H9 (cell line): Measurements from ENCODE around the gene PACSIN2. TPM values are rescaled to one million over a fixed set of nuclear protein-coding genes. Genes with fewer than 3 reads are reported as not detected.

ENCODE experiments used
- DNase-seq: peaks from one replicate; pipeline ENCODE4 v3.0.0-alpha.2; 2017
- H2AFZ ChIP-seq: one replicate; pipeline ENCODE4 v1.6.1; 2013; ENCODE audit warnings: mild to moderate bottlenecking, low read length, control low read depth, moderate library complexity
- H2AK5ac ChIP-seq: 2 replicates; pipeline ENCODE4 v1.6.1; 2013; ENCODE audit warnings: low read length, control low read depth, mixed read lengths; ENCODE audit not compliant: insufficient read length
- H2BK120ac ChIP-seq: one replicate; pipeline ENCODE4 v1.6.1; 2013; ENCODE audit warnings: low read depth, mild to moderate bottlenecking, low read length, control low read depth, inconsistent platforms; ENCODE audit not compliant: poor library complexity, severe bottlenecking
- H2BK12ac ChIP-seq: 2 replicates; pipeline ENCODE4 v1.6.1; 2013; ENCODE audit warnings: low read length, control low read depth, mixed read lengths, low read depth; ENCODE audit not compliant: insufficient read length
- H2BK15ac ChIP-seq: 2 replicates; pipeline ENCODE4 v1.6.1; 2013; ENCODE audit warnings: low read depth, low read length, control low read depth
- H2BK20ac ChIP-seq: one replicate; pipeline ENCODE4 v1.6.1; 2013; ENCODE audit warnings: low read depth, mild to moderate bottlenecking, low read length, control low read depth, inconsistent platforms; ENCODE audit not compliant: poor library complexity, severe bottlenecking
- H2BK5ac ChIP-seq: 2 replicates; pipeline ENCODE4 v1.6.1; 2013; ENCODE audit warnings: low read length, control low read depth, mixed read lengths; ENCODE audit not compliant: insufficient read length
- H3K14ac ChIP-seq: 2 replicates; pipeline ENCODE4 v1.6.1; 2013; ENCODE audit warnings: low read length, control low read depth; ENCODE audit not compliant: insufficient read depth
- H3K18ac ChIP-seq: 2 replicates; pipeline ENCODE4 v1.6.1; 2013; ENCODE audit warnings: low read depth, mild to moderate bottlenecking, mixed read lengths, low read length, control low read depth; ENCODE audit not compliant: insufficient read length
- H3K23ac ChIP-seq: 2 replicates; pipeline ENCODE4 v1.6.1; 2013; ENCODE audit warnings: low read length, control low read depth, mixed read lengths, low read depth; ENCODE audit not compliant: insufficient read length
- H3K23me2 ChIP-seq: 2 replicates; pipeline ENCODE4 v1.6.1; 2013; ENCODE audit warnings: low read depth, mild to moderate bottlenecking, mixed read lengths, low read length, control low read depth; ENCODE audit not compliant: insufficient read length, poor library complexity, severe bottlenecking
- H3K27ac ChIP-seq: 2 replicates; pipeline ENCODE4 v1.5.1; 2013; ENCODE audit warnings: low read length, control low read depth, mixed read lengths, low read depth; ENCODE audit not compliant: insufficient read length
- H3K27me3 ChIP-seq: 2 replicates; pipeline ENCODE4 v1.6.1; 2013; ENCODE audit warnings: low read length, control low read depth, inconsistent platforms; ENCODE audit not compliant: insufficient read depth
- H3K4ac ChIP-seq: 2 replicates; pipeline ENCODE4 v1.6.1; 2013; ENCODE audit warnings: low read depth, mild to moderate bottlenecking, control low read depth, inconsistent platforms, low read length, moderate library complexity
- H3K4me1 ChIP-seq: 2 replicates; pipeline ENCODE4 v1.6.1; 2013; ENCODE audit warnings: low read length, control low read depth, inconsistent platforms; ENCODE audit not compliant: insufficient read depth
- H3K4me2 ChIP-seq: 2 replicates; pipeline ENCODE4 v1.6.1; 2013; ENCODE audit warnings: low read length, control low read depth, mixed read lengths; ENCODE audit not compliant: insufficient read length, insufficient read depth
- H3K56ac ChIP-seq: 2 replicates; pipeline ENCODE4 v1.6.1; 2013; ENCODE audit warnings: low read depth, mild to moderate bottlenecking, mixed read lengths, low read length, control low read depth; ENCODE audit not compliant: insufficient read length
- H3K79me1 ChIP-seq: 2 replicates; pipeline ENCODE4 v1.6.1; 2013; ENCODE audit warnings: low read depth, mild to moderate bottlenecking, moderate library complexity, low read length, control low read depth, inconsistent platforms; ENCODE audit not compliant: insufficient read depth, poor library complexity, severe bottlenecking
- H3K79me2 ChIP-seq: 2 replicates; pipeline ENCODE4 v1.6.1; 2013; ENCODE audit warnings: low read length, control low read depth, inconsistent platforms; ENCODE audit not compliant: insufficient read depth
- H3K9ac ChIP-seq: 2 replicates; pipeline ENCODE4 v1.6.1; 2013; ENCODE audit warnings: low read length, control low read depth, mixed read lengths; ENCODE audit not compliant: insufficient read length; ENCODE audit errors: extremely low read depth
- H3K9me3 ChIP-seq: one replicate; pipeline ENCODE4 v1.6.1; 2013; ENCODE audit warnings: low read depth, low read length, inconsistent platforms; ENCODE audit not compliant: control insufficient read depth
- H3T11ph ChIP-seq: one replicate; pipeline ENCODE4 v1.6.1; 2013; ENCODE audit warnings: mild to moderate bottlenecking, low read length, control low read depth, inconsistent platforms
- H4K20me1 ChIP-seq: one replicate; pipeline ENCODE4 v1.6.1; 2013; ENCODE audit not compliant: control insufficient read depth, insufficient read length, insufficient read depth
- H4K5ac ChIP-seq: 2 replicates; pipeline ENCODE4 v1.6.1; 2013; ENCODE audit warnings: low read depth, mild to moderate bottlenecking, mixed read lengths, low read length, control low read depth; ENCODE audit not compliant: insufficient read length
- H4K8ac ChIP-seq: replicated peaks from 2 replicates; pipeline ENCODE4 v1.6.1; 2013; ENCODE audit warnings: low read length, control low read depth, mixed read lengths, low read depth; ENCODE audit not compliant: insufficient read length
- H4K91ac ChIP-seq: 2 replicates; pipeline ENCODE4 v1.6.1; 2013; ENCODE audit warnings: low read depth, mild to moderate bottlenecking, moderate library complexity, mixed read lengths, low read length, control low read depth; ENCODE audit not compliant: insufficient read length
- H3K27ac Mint-ChIP-seq, 3 experiments: 2 replicates in 2 of 3; 3 replicates in 1 of 3; pipeline ENCODE4 v1.8.0; 2020 to 2021; ENCODE audit warnings: mixed read lengths in 3 of 3, mild to moderate bottlenecking in 1 of 3, moderate library complexity in 1 of 3
- H3K27me3 Mint-ChIP-seq: 2 replicates; pipeline ENCODE4 v1.8.0; 2021; ENCODE audit warnings: low read depth, mild to moderate bottlenecking, moderate library complexity, mixed read lengths
- H3K36me3 Mint-ChIP-seq, 3 experiments: 2 replicates in 2 of 3; 3 replicates in 1 of 3; pipeline ENCODE4 v1.8.0; 2020 to 2021; ENCODE audit warnings: low read depth in 3 of 3, mixed read lengths in 3 of 3; ENCODE audit not compliant: insufficient read depth in 1 of 3
- H3K4me1 Mint-ChIP-seq, 2 experiments: 2 replicates each; pipeline ENCODE4 v1.8.0; 2020; ENCODE audit warnings: mixed read lengths in 2 of 2
- H3K4me3 Mint-ChIP-seq, 2 experiments: 2 replicates in 1 of 2; 3 replicates in 1 of 2; pipeline ENCODE4 v1.8.0; 2020 to 2021; ENCODE audit warnings: mild to moderate bottlenecking in 2 of 2, mixed read lengths in 2 of 2, moderate library complexity in 1 of 2
- H3K9me3 Mint-ChIP-seq, 2 experiments: 2 replicates in 1 of 2; 3 replicates in 1 of 2; pipeline ENCODE4 v1.8.0; 2020; ENCODE audit warnings: mild to moderate bottlenecking in 2 of 2, mixed read lengths in 2 of 2, moderate library complexity in 1 of 2
- WGBS: extraction: QIAGEN DNeasy Blood & Tissue Kit; methylation state at CpG from one replicate; pipeline ENCODE4 v1.1.7; 2013; ENCODE audit warnings: missing lambda C conversion rate, low lambda C conversion rate, mixed read lengths; ENCODE audit not compliant: insufficient read length; ENCODE audit errors: extremely low coverage; 5-methylcytosine and 5-hydroxymethylcytosine counted together
- total RNA-seq: library from RNA; stranded (reverse); gene quantifications from 2 replicates; pipeline ENCODE4 v1.2.1, GENCODE V29; 2021
- TF ChIP-seq, protein P1 (sequence below): fragments of 200-600 bp; sonication (generic); conservative IDR thresholded peaks from 3 replicates; pipeline ENCODE4 v1.8.0; 2021; ENCODE audit warnings: antibody characterized with exemption, mild to moderate bottlenecking

PACSIN2 gene
- total RNA-seq, 1 experiment from 2014 or later, result 62.3 TPM

DNA sequence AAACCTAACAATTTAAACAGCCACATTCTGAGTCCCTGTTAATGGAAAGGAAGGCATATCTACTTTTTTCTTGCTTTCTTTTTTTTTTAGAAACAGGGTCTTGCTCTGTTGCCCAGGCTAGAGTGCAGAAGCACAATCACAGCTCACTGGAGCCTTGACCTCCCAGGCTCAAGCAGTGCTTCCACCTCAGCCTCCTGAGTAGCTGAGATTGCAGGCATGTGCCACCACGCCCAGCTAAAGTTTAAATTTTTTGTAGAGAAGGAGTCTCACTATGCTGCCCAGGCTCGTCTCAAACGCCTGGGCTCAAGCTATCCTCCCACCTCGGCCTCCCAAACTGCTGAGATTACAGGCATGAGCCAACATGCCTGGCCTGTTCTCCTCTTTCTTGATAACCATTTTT lies 183.2 kb downstream of the PACSIN2 start:
- no CpG with 5 or more reads among the region's 4 CpGs for WGBS
- Histone ChIP-seq H3K79me2 (no peaks in the 10 kb centered on the region), H4K91ac (no peak overlapping the region), H4K8ac (no peak overlapping the region), H2AK5ac (no peak overlapping the region), H3K56ac (no peak overlapping the region), H4K20me1 (no peaks in the 10 kb centered on the region), H2BK20ac (no peak overlapping the region), H3K27ac (no peak overlapping the region), H3K79me1 (no peaks in the 10 kb centered on the region), H3K27me3 (no peaks in the 10 kb centered on the region), H3K4me2 (no peak overlapping the region), H3T11ph (no peak overlapping the region), H2BK5ac (no peak overlapping the region), H2BK12ac (no peak overlapping the region), H3K4me1 (no peaks in the 10 kb centered on the region), H3K23ac (no peak overlapping the region), H3K9ac (no peak overlapping the region), H3K9me3 (no peaks in the 10 kb centered on the region), H2BK15ac (no peak overlapping the region), H3K14ac (no peak overlapping the region), H3K4ac (no peak overlapping the region), H3K23me2 (no peaks in the 10 kb centered on the region), H3K18ac (no peak overlapping the region), H4K5ac (no peak overlapping the region), H2AFZ (no peak overlapping the region), H2BK120ac (no peak overlapping the region)
- no peak overlapping the region for H3K4me3 Mint-ChIP-seq
- peaks cover 3 to 20% (median 8%) of the 10 kb centered on the region in 3 experiments; a peak in 5 of 7 replicates for H3K36me3 Mint-ChIP-seq
- DNase-seq, result no peak
- TF ChIP-seq, protein P1, sequence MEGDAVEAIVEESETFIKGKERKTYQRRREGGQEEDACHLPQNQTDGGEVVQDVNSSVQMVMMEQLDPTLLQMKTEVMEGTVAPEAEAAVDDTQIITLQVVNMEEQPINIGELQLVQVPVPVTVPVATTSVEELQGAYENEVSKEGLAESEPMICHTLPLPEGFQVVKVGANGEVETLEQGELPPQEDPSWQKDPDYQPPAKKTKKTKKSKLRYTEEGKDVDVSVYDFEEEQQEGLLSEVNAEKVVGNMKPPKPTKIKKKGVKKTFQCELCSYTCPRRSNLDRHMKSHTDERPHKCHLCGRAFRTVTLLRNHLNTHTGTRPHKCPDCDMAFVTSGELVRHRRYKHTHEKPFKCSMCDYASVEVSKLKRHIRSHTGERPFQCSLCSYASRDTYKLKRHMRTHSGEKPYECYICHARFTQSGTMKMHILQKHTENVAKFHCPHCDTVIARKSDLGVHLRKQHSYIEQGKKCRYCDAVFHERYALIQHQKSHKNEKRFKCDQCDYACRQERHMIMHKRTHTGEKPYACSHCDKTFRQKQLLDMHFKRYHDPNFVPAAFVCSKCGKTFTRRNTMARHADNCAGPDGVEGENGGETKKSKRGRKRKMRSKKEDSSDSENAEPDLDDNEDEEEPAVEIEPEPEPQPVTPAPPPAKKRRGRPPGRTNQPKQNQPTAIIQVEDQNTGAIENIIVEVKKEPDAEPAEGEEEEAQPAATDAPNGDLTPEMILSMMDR, result no peak
- no peak overlapping the region for H3K27ac Mint-ChIP-seq
- H3K4me1 Mint-ChIP-seq, result no peaks in the 10 kb centered on the region
- no peaks in the 10 kb centered on the region for H3K9me3 Mint-ChIP-seq
- H3K27me3 Mint-ChIP-seq, result no peaks in the 10 kb centered on the region
